Measurements from ENCODE around the gene KRT85. TPM values are rescaled to one million over a fixed set of nuclear protein-coding genes. Genes with fewer than 3 reads are reported as not detected.

Gene KRT85
- total RNA-seq, 2 donors from 2014 or later: not detected

- H3K27me3 ChIP-seq (ENCODE audit: control insufficient read depth, insufficient read depth, low read length, poor library complexity, severe bottlenecking): peaks cover 7% of the 10 kb centered on the region
- WGBS, 2 experiments (ENCODE audit: insufficient coverage in 1 of 2, insufficient read length in 1 of 2): 57 to 80% methylated on average over 1 to 5 of the region's 5 CpGs
- no peaks in the 10 kb centered on the region for H3K9me3 Mint-ChIP-seq
Measured at GRCh38 chr12:52354200-52354599, 13.1 kb downstream of the KRT85 start.

GRCh38 chr12:52353766-52354165, 13.5 kb downstream of the KRT85 start:
- H3K27ac ChIP-seq (ENCODE audit: low read depth, low read length): no peak overlapping the region
- no peaks in the 10 kb centered on the region for H3K36me3 ChIP-seq (ENCODE audit: control insufficient read depth, insufficient read depth, low read length)
- no peaks in the 10 kb centered on the region for H3K9me3 ChIP-seq (ENCODE audit: control insufficient read depth, low read length)
- 89 to 100% methylated on average over 1 to 2 of the region's 3 CpGs for WGBS, 2 experiments (ENCODE audit: insufficient coverage in 1 of 2, insufficient read length in 1 of 2)
- no peaks in the 10 kb centered on the region for H3K4me1 Mint-ChIP-seq
- H3K4me1 ChIP-seq (ENCODE audit: control insufficient read depth, insufficient read depth, low read length): no peaks in the 10 kb centered on the region
- H3K27me3 Mint-ChIP-seq (ENCODE audit: insufficient read depth): no peaks in the 10 kb centered on the region
- no peak overlapping the region for H3K4me3 ChIP-seq (ENCODE audit: low read length)
- H3K27me3 ChIP-seq (ENCODE audit: control insufficient read depth, insufficient read depth, low read length, poor library complexity, severe bottlenecking): peaks cover 7% of the 10 kb centered on the region
- peak; percentile 38 for DNase-seq
- no peak overlapping the region for H3K27ac Mint-ChIP-seq
- no peak overlapping the region for H3K9ac ChIP-seq (ENCODE audit: extremely low read depth, low read length, poor library complexity, severe bottlenecking)
- no peaks in the 10 kb centered on the region for H3K36me3 Mint-ChIP-seq (ENCODE audit: low read depth)
- no peaks in the 10 kb centered on the region for H3K9me3 Mint-ChIP-seq
- H3K4me3 Mint-ChIP-seq: no peak overlapping the region
- no peak for TF ChIP-seq CTCF (conservative IDR thresholded peaks at IDR 0.05)

More at GRCh38 chr12:52354200-52354599, 13.1 kb downstream of the KRT85 start:
- Mint-ChIP-seq H3K27ac (no peak overlapping the region), H3K4me3 (no peak overlapping the region), H3K36me3 (ENCODE audit: low read depth) (no peaks in the 10 kb centered on the region), H3K4me1 (no peaks in the 10 kb centered on the region), H3K27me3 (ENCODE audit: insufficient read depth) (no peaks in the 10 kb centered on the region)
- Histone ChIP-seq H3K4me1 (ENCODE audit: control insufficient read depth, insufficient read depth, low read length) (no peaks in the 10 kb centered on the region), H3K36me3 (ENCODE audit: control insufficient read depth, insufficient read depth, low read length) (no peaks in the 10 kb centered on the region), H3K4me3 (ENCODE audit: low read length) (no peak overlapping the region), H3K9me3 (ENCODE audit: control insufficient read depth, low read length) (no peaks in the 10 kb centered on the region), H3K9ac (ENCODE audit: extremely low read depth, low read length, poor library complexity, severe bottlenecking) (no peak overlapping the region), H3K27ac (ENCODE audit: low read depth, low read length) (no peak overlapping the region)
- peak; percentile 34 for DNase-seq
- no peak for TF ChIP-seq CTCF (conservative IDR thresholded peaks at IDR 0.05)

- Histone ChIP-seq H3K9me3 (ENCODE audit: control insufficient read depth, low read length) (no peaks in the 10 kb centered on the region), H3K27me3 (ENCODE audit: control insufficient read depth, insufficient read depth, low read length, poor library complexity, severe bottlenecking) (peaks cover 7% of the 10 kb centered on the region), H3K4me3 (ENCODE audit: low read length) (no peak overlapping the region), H3K27ac (ENCODE audit: low read depth, low read length) (no peak overlapping the region), H3K9ac (ENCODE audit: extremely low read depth, low read length, poor library complexity, severe bottlenecking) (no peak overlapping the region), H3K36me3 (ENCODE audit: control insufficient read depth, insufficient read depth, low read length) (no peaks in the 10 kb centered on the region), H3K4me1 (ENCODE audit: control insufficient read depth, insufficient read depth, low read length) (no peaks in the 10 kb centered on the region)
- TF ChIP-seq CTCF (conservative IDR thresholded peaks at IDR 0.05): no peak
- Mint-ChIP-seq H3K9me3 (no peaks in the 10 kb centered on the region), H3K4me3 (no peak overlapping the region), H3K27ac (no peak overlapping the region), H3K27me3 (ENCODE audit: insufficient read depth) (no peaks in the 10 kb centered on the region), H3K36me3 (ENCODE audit: low read depth) (no peaks in the 10 kb centered on the region), H3K4me1 (no peaks in the 10 kb centered on the region)
- WGBS, 2 experiments (ENCODE audit: insufficient coverage in 1 of 2, insufficient read length in 1 of 2): 93% methylated on average over 2 of the region's 2 CpGs; no CpG with 5 or more reads in 1 of the 2 experiments
- DNase-seq: peak; percentile 9
Measured at GRCh38 chr12:52352951-52353350, 14.3 kb downstream of the KRT85 start.
